ENCODE data around the gene FAM83G. TPM values are rescaled to one million over a fixed set of nuclear protein-coding genes. Genes with fewer than 3 reads are reported as not detected.

The FAM83G gene
- total RNA-seq, 4 donors from 2014 or later = 3.7 to 16.7 (median 11.8) TPM

- no peak for DNase-seq (ENCODE audit: extremely low spot score)
- Histone ChIP-seq H3K36me3 (no peaks in the 10 kb centered on the region), H3K4me3 (no peak overlapping the region), H3K27ac (replicated peaks in 1 of 4) (no peak overlapping the region), H3K4me1 (peaks cover 0 to 16% (median 15%) of the 10 kb centered on the region in 4 donors), H3K27me3 (no peaks in the 10 kb centered on the region), H3K9me3 (no peaks in the 10 kb centered on the region)
- TF ChIP-seq EP300 (IDR thresholded peaks at IDR 0.05) (no peak), POLR2AphosphoS5 (IDR thresholded peaks at IDR 0.05) (no peak), CTCF (IDR thresholded peaks at IDR 0.05) (no peak), POLR2A (IDR thresholded peaks at IDR 0.05; ENCODE audit: low read depth) (no peak)
- WGBS = 71% methylated on average over 7 of the region's 16 CpGs
- intact Hi-C loops (cut with DNase I) = no loop called here
Measured at GRCh38 chr17:18961634-18962493, 42.7 kb downstream of the FAM83G start.

- no peaks in the 10 kb centered on the region for H3K9me3 ChIP-seq
- H3K4me1 ChIP-seq = peaks cover 0 to 16% (median 15%) of the 10 kb centered on the region in 4 donors
- TF ChIP-seq POLR2AphosphoS5 (IDR thresholded peaks at IDR 0.05) (peak in 1 of 2 donors; percentile 33), EP300 (IDR thresholded peaks at IDR 0.05) (no peak), POLR2A (IDR thresholded peaks at IDR 0.05; ENCODE audit: low read depth) (no peak), CTCF (IDR thresholded peaks at IDR 0.05) (peak; percentile 82 to 96 (median 87))
- H3K27ac ChIP-seq (replicated peaks in 1 of 4) = no peak overlapping the region
- H3K27me3 ChIP-seq = no peaks in the 10 kb centered on the region
- H3K36me3 ChIP-seq = no peaks in the 10 kb centered on the region
- no peak overlapping the region for H3K4me3 ChIP-seq
- no peak for DNase-seq (ENCODE audit: extremely low spot score)
- 47% methylated on average over 12 of the region's 17 CpGs for WGBS
- intact Hi-C loops (cut with DNase I) = no loop called here
Measured at GRCh38 chr17:18960803-18961511, 43.6 kb downstream of the FAM83G start.

- Histone ChIP-seq H3K9me3 (no peaks in the 10 kb centered on the region), H3K36me3 (no peaks in the 10 kb centered on the region), H3K4me1 (peaks cover 0 to 16% (median 15%) of the 10 kb centered on the region in 4 donors), H3K27ac (replicated peaks in 1 of 4) (no peak overlapping the region), H3K27me3 (no peaks in the 10 kb centered on the region), H3K4me3 (no peak overlapping the region)
- no peak for DNase-seq (ENCODE audit: extremely low spot score)
- TF ChIP-seq POLR2A (IDR thresholded peaks at IDR 0.05; ENCODE audit: low read depth) (no peak), CTCF (IDR thresholded peaks at IDR 0.05) (no peak), EP300 (IDR thresholded peaks at IDR 0.05) (no peak), POLR2AphosphoS5 (IDR thresholded peaks at IDR 0.05) (no peak)
- intact Hi-C loops (cut with DNase I) = no loop called here
- WGBS = 97% methylated on average over 3 of the region's 15 CpGs
Measured at GRCh38 chr17:18960241-18960665, 44.3 kb downstream of the FAM83G start.

DNA sequence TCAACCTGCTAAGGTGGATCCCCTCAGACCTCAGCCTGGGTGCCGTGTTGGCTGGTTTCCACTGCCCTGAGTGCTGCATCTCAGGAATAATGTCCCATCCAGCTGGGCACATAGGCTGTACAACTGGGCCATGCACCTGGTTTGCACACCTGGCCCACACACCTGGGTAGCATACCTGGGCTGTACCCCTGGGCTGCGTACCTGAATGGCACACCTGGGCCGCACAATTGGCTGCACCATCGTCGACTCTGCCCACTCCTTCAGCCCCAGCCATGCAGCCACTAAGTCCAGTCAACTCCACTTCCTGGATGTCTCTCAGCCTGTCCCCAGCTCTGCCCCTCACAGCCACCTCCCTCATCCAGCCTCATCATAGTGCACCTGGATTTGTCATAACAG is 44.7 kb downstream of the FAM83G start:
- DNase-seq (ENCODE audit: extremely low spot score) = no peak
- Histone ChIP-seq H3K4me3 (no peak overlapping the region), H3K27ac (replicated peaks in 1 of 4) (no peak overlapping the region), H3K4me1 (peaks cover 0 to 16% (median 15%) of the 10 kb centered on the region in 4 donors), H3K36me3 (no peaks in the 10 kb centered on the region), H3K9me3 (no peaks in the 10 kb centered on the region), H3K27me3 (no peaks in the 10 kb centered on the region)
- WGBS = 100% methylated on average over 1 of the region's 5 CpGs
- TF ChIP-seq POLR2A (IDR thresholded peaks at IDR 0.05; ENCODE audit: low read depth) = no peak
- TF ChIP-seq CTCF (IDR thresholded peaks at IDR 0.05) = no peak
- no peak for TF ChIP-seq EP300 (IDR thresholded peaks at IDR 0.05)
- no peak for TF ChIP-seq POLR2AphosphoS5 (IDR thresholded peaks at IDR 0.05)
- intact Hi-C loops (cut with DNase I) = no loop called here
